HUES48 (cell line): ENCODE results near the gene AGAP1.

Experiments used
- H3K27ac ChIP-seq: one replicate; pipeline ENCODE4 v1.7.0; 2013; ENCODE audit warnings: low read depth, low read length, inconsistent platforms
- H3K27me3 ChIP-seq: 2 replicates; pipeline ENCODE4 v1.6.1; 2013; ENCODE audit warnings: mild to moderate bottlenecking, low read length; ENCODE audit not compliant: control insufficient read depth, insufficient read depth
- H3K36me3 ChIP-seq: 2 replicates; pipeline ENCODE4 v1.6.1; 2013; ENCODE audit warnings: low read length; ENCODE audit not compliant: control insufficient read depth, insufficient read depth
- H3K4me1 ChIP-seq: 2 replicates; pipeline ENCODE4 v1.6.1; 2013; ENCODE audit warnings: mild to moderate bottlenecking, low read length; ENCODE audit not compliant: control insufficient read depth, insufficient read depth
- H3K4me3 ChIP-seq: 2 replicates; pipeline ENCODE4 v1.5.1; 2013; ENCODE audit warnings: mild to moderate bottlenecking, low read depth, low read length
- H3K9ac ChIP-seq: 2 replicates; pipeline ENCODE4 v1.6.1; 2013; ENCODE audit warnings: mild to moderate bottlenecking, low read depth, low read length, moderate library complexity
- H3K9me3 ChIP-seq: 2 replicates; pipeline ENCODE4 v1.6.1; 2013; ENCODE audit warnings: low read length; ENCODE audit not compliant: control insufficient read depth, insufficient read depth

Gene AGAP1

GRCh38 chr2:236119476-236119875, 625.6 kb downstream of the AGAP1 start:
- H3K27me3 ChIP-seq, result peaks cover 41% of the 10 kb centered on the region
- no peaks in the 10 kb centered on the region for H3K9me3 ChIP-seq

GRCh38 chr2:236120141-236120601, 626.3 kb downstream of the AGAP1 start:
- H3K4me1 ChIP-seq, result peaks cover 16% of the 10 kb centered on the region
- peaks cover 6% of the 10 kb centered on the region; the same call in 1 of the 2 replicates for H3K36me3 ChIP-seq
- no peaks in the 10 kb centered on the region for H3K9me3 ChIP-seq
- no peak overlapping the region for H3K27ac ChIP-seq
- H3K4me3 ChIP-seq, result no peak overlapping the region
- H3K9ac ChIP-seq, result no peak overlapping the region
- peaks cover 36% of the 10 kb centered on the region for H3K27me3 ChIP-seq

More at GRCh38 chr2:236119476-236119875, 625.6 kb downstream of the AGAP1 start:
- H3K27ac ChIP-seq, result no peak overlapping the region
- peaks cover 18% of the 10 kb centered on the region for H3K4me1 ChIP-seq
- H3K36me3 ChIP-seq, result peaks cover 3% of the 10 kb centered on the region; the same call in 1 of the 2 replicates
- no peak overlapping the region for H3K4me3 ChIP-seq
- no peak overlapping the region for H3K9ac ChIP-seq

GRCh38 chr2:236120829-236121228, 627.0 kb downstream of the AGAP1 start:
- H3K4me1 ChIP-seq, result peaks cover 12% of the 10 kb centered on the region
- no peak overlapping the region for H3K9ac ChIP-seq
- no peak overlapping the region for H3K27ac ChIP-seq
- H3K36me3 ChIP-seq, result 0 out of 2 replicates have a peak, but pooled peaks cover 6% of the 10 kb centered on the region
- H3K27me3 ChIP-seq, result peaks cover 34% of the 10 kb centered on the region
- no peaks in the 10 kb centered on the region for H3K9me3 ChIP-seq
- no peak overlapping the region for H3K4me3 ChIP-seq

- no peaks in the 10 kb centered on the region for H3K9me3 ChIP-seq
- H3K4me1 ChIP-seq, result peaks cover 12% of the 10 kb centered on the region
- H3K4me3 ChIP-seq, result no peak overlapping the region
- H3K36me3 ChIP-seq, result 0 out of 2 replicates have a peak, but pooled peaks cover 6% of the 10 kb centered on the region
- peaks cover 33% of the 10 kb centered on the region for H3K27me3 ChIP-seq
- H3K9ac ChIP-seq, result no peak overlapping the region
- H3K27ac ChIP-seq, result no peak overlapping the region
These were observed 627.7 kb downstream of the AGAP1 start for GRCh38 chr2:236121546-236121945.

GRCh38 chr2:236122236-236122635, 628.4 kb downstream of the AGAP1 start:
- no peak overlapping the region for H3K4me3 ChIP-seq
- H3K9me3 ChIP-seq, result no peaks in the 10 kb centered on the region
- no peak overlapping the region for H3K27ac ChIP-seq
- peaks cover 27% of the 10 kb centered on the region for H3K27me3 ChIP-seq
- 0 out of 2 replicates have a peak, but pooled peaks cover 6% of the 10 kb centered on the region for H3K36me3 ChIP-seq
- peaks cover 14% of the 10 kb centered on the region for H3K4me1 ChIP-seq
- H3K9ac ChIP-seq, result no peak overlapping the region

GRCh38 chr2:236123716-236124115, 629.9 kb downstream of the AGAP1 start:
- Histone ChIP-seq H3K36me3 (0 out of 2 replicates have a peak, but pooled peaks cover 6% of the 10 kb centered on the region), H3K9ac (no peak overlapping the region), H3K27me3 (peaks cover 17% of the 10 kb centered on the region), H3K9me3 (no peaks in the 10 kb centered on the region), H3K4me1 (peaks cover 6% of the 10 kb centered on the region; the same call in 1 of the 2 replicates), H3K27ac (no peak overlapping the region), H3K4me3 (no peak overlapping the region)

- no peak overlapping the region for H3K27ac ChIP-seq
- 0 out of 2 replicates have a peak, but pooled peaks cover 6% of the 10 kb centered on the region for H3K36me3 ChIP-seq
- no peak overlapping the region for H3K4me3 ChIP-seq
- H3K4me1 ChIP-seq, result peaks cover 6% of the 10 kb centered on the region; the same call in 1 of the 2 replicates
- H3K27me3 ChIP-seq, result peaks cover 11% of the 10 kb centered on the region
- H3K9ac ChIP-seq, result no peak overlapping the region
- no peaks in the 10 kb centered on the region for H3K9me3 ChIP-seq
These were observed 630.5 kb downstream of the AGAP1 start for GRCh38 chr2:236124182-236124893.

- Histone ChIP-seq H3K4me1 (peaks cover 8% of the 10 kb centered on the region; the same call in 1 of the 2 replicates), H3K36me3 (0 out of 2 replicates have a peak, but pooled peaks cover 6% of the 10 kb centered on the region), H3K9ac (no peak overlapping the region), H3K9me3 (no peaks in the 10 kb centered on the region), H3K27ac (no peak overlapping the region), H3K27me3 (no peaks in the 10 kb centered on the region), H3K4me3 (no peak overlapping the region)
These were observed 631.7 kb downstream of the AGAP1 start for GRCh38 chr2:236125541-236125940.

GRCh38 chr2:236127010-236127409, 633.2 kb downstream of the AGAP1 start:
- no peak overlapping the region for H3K9ac ChIP-seq
- no peak overlapping the region for H3K27ac ChIP-seq
- no peak overlapping the region for H3K4me3 ChIP-seq
- H3K36me3 ChIP-seq, result 0 out of 2 replicates have a peak, but pooled peaks cover 6% of the 10 kb centered on the region
- no peaks in the 10 kb centered on the region for H3K9me3 ChIP-seq
- peaks cover 13% of the 10 kb centered on the region; the same call in 1 of the 2 replicates for H3K4me1 ChIP-seq
- H3K27me3 ChIP-seq, result no peaks in the 10 kb centered on the region

- Histone ChIP-seq H3K4me1 (peaks cover 13% of the 10 kb centered on the region; the same call in 1 of the 2 replicates), H3K36me3 (0 out of 2 replicates have a peak, but pooled peaks cover 6% of the 10 kb centered on the region), H3K4me3 (no peak overlapping the region), H3K27ac (no peak overlapping the region), H3K27me3 (no peaks in the 10 kb centered on the region), H3K9me3 (no peaks in the 10 kb centered on the region), H3K9ac (no peak overlapping the region)
These were observed 634.5 kb downstream of the AGAP1 start for GRCh38 chr2:236128321-236128720.

- Histone ChIP-seq H3K27me3 (no peaks in the 10 kb centered on the region), H3K4me1 (peaks cover 13% of the 10 kb centered on the region; the same call in 1 of the 2 replicates), H3K9me3 (no peaks in the 10 kb centered on the region), H3K27ac (no peak overlapping the region), H3K4me3 (no peak overlapping the region), H3K36me3 (no peaks in the 10 kb centered on the region), H3K9ac (no peak overlapping the region)
These were observed 636.1 kb downstream of the AGAP1 start for GRCh38 chr2:236129935-236130334.
